ENCODE results near the gene NUDT1. TPM values are rescaled to one million over a fixed set of nuclear protein-coding genes. Genes with fewer than 3 reads are reported as not detected.

The NUDT1 gene
- total RNA-seq, 1 experiment from 2014 or later: 92.6 TPM

GRCh38 chr7:2193575-2194305 lies 48.3 kb upstream of the NUDT1 start:
- TF ChIP-seq SIN3A (IDR thresholded peaks at IDR 0.05; ENCODE audit: borderline replicate concordance, insufficient read depth, low read depth, low read length) (no peak), REST (IDR thresholded peaks at IDR 0.05; ENCODE audit: insufficient read depth in 1 of 2, low read depth in 2 of 2, low read length in 1 of 2) (no peak), POLR2AphosphoS5 (IDR thresholded peaks at IDR 0.05; ENCODE audit: low read depth, low read length) (no peak), TCF7L2 (IDR thresholded peaks at IDR 0.05; ENCODE audit: low read depth, low read length) (no peak), CTCF (IDR thresholded peaks at IDR 0.05) (no peak)
- Histone ChIP-seq H3K27me3 (ENCODE audit: control insufficient read depth, insufficient read depth, low read length) (no peaks in the 10 kb centered on the region), H3K27ac (ENCODE audit: low read length) (no peak overlapping the region), H3K36me3 (ENCODE audit: control insufficient read depth, insufficient read depth, low read length) (no peaks in the 10 kb centered on the region), H3K9me3 (ENCODE audit: control insufficient read depth, insufficient read depth, low read depth, low read length) (no peaks in the 10 kb centered on the region), H3K4me1 (ENCODE audit: control insufficient read depth, insufficient read depth, low read length) (no peaks in the 10 kb centered on the region), H3K4me3 (ENCODE audit: low read depth in 2 of 2, low read length in 2 of 2) (no peak overlapping the region)
- no peak for DNase-seq (ENCODE audit: low read depth, low spot score)
- ATAC-seq: no peak
- ChIA-PET CTCF (no interaction called here), POLR2A (no interaction called here)
- intact Hi-C loops (cut with micrococcal nuclease; ENCODE audit: unreplicated experiment): no loop called here
- in situ Hi-C loops (cut with HindIII; ENCODE audit: low pct_unique_long_range_greater_than_20kb, low sequenced_read_pairs): loop anchor here (10.0 kb wide), 1 partner anchor 59 kb away; no protein-coding TSS in a partner anchor
- BruUV-seq (replicated peaks): no TSS peak

GRCh38 chr7:2195400-2196246 lies 46.4 kb upstream of the NUDT1 start:
- no peaks in the 10 kb centered on the region for H3K27me3 ChIP-seq (ENCODE audit: control insufficient read depth, insufficient read depth, low read length)
- CTCF ChIA-PET: interaction anchor here (0.6 to 1.2 kb wide), 7 partner anchors 19 to 373 kb away, joined by 3 to 5 read pairs (median 4); no protein-coding TSS in a partner anchor
- DNase-seq (ENCODE audit: low read depth, low spot score): no peak

More at GRCh38 chr7:2195400-2196246, 46.4 kb upstream of the NUDT1 start:
- no TSS peak for BruUV-seq (replicated peaks)
- TF ChIP-seq POLR2AphosphoS5 (IDR thresholded peaks at IDR 0.05; ENCODE audit: low read depth, low read length): no peak
- no peak for TF ChIP-seq REST (IDR thresholded peaks at IDR 0.05; ENCODE audit: insufficient read depth in 1 of 2, low read depth in 2 of 2, low read length in 1 of 2)
- TF ChIP-seq SIN3A (IDR thresholded peaks at IDR 0.05; ENCODE audit: borderline replicate concordance, insufficient read depth, low read depth, low read length): no peak
- TF ChIP-seq CTCF (IDR thresholded peaks at IDR 0.05): no peak
- TF ChIP-seq TCF7L2 (IDR thresholded peaks at IDR 0.05; ENCODE audit: low read depth, low read length): no peak
- in situ Hi-C loops (cut with HindIII; ENCODE audit: low pct_unique_long_range_greater_than_20kb, low sequenced_read_pairs) (loop anchor here (10.0 kb wide), 1 partner anchor 61 kb away; no protein-coding TSS in a partner anchor), intact Hi-C loops (cut with micrococcal nuclease; ENCODE audit: unreplicated experiment) (no loop called here)
- Histone ChIP-seq H3K36me3 (ENCODE audit: control insufficient read depth, insufficient read depth, low read length) (no peaks in the 10 kb centered on the region), H3K27ac (ENCODE audit: low read length) (no peak overlapping the region), H3K9me3 (ENCODE audit: control insufficient read depth, insufficient read depth, low read depth, low read length) (no peaks in the 10 kb centered on the region), H3K4me1 (ENCODE audit: control insufficient read depth, insufficient read depth, low read length) (no peaks in the 10 kb centered on the region), H3K4me3 (ENCODE audit: low read depth in 2 of 2, low read length in 2 of 2) (no peak overlapping the region)
- POLR2A ChIA-PET: no interaction called here
- no peak for ATAC-seq
